Neural cell (in vitro differentiated cells): ENCODE data around the gene COG7. TPM values are rescaled to one million over a fixed set of nuclear protein-coding genes. Genes with fewer than 3 reads are reported as not detected.

Source experiments
- H2AFZ ChIP-seq: fragments of 200-600, 300-800 bp; sonication (generic), shearing (Covaris generic); 2 replicates; pipeline ENCODE4 v1.6.0; 2014; ENCODE audit warnings: low read depth, mild to moderate bottlenecking, antibody characterized with exemption, low read length, moderate library complexity
- H3F3A ChIP-seq: fragments of 200-600 bp; shearing (Covaris generic); 2 replicates; pipeline ENCODE4 v1.6.1; 2016; ENCODE audit warnings: mild to moderate bottlenecking, moderate library complexity, mixed read lengths, antibody characterized with exemption, low read length; ENCODE audit not compliant: insufficient read depth, poor library complexity, severe bottlenecking
- H3K27ac ChIP-seq: fragments of 200-600, 300-800 bp; sonication (generic), shearing (Covaris generic); 2 replicates; pipeline ENCODE4 v1.5.1; 2014; ENCODE audit warnings: mild to moderate bottlenecking, low read length, moderate library complexity
- H3K27me3 ChIP-seq: fragments of 300-800, 200-600 bp; sonication (generic), shearing (Covaris generic); 2 replicates; pipeline ENCODE4 v1.6.0; 2014; ENCODE audit warnings: mild to moderate bottlenecking, low read depth, low read length, moderate library complexity; ENCODE audit not compliant: insufficient read depth
- H3K36me3 ChIP-seq: fragments of 300-800, 200-600 bp; sonication (generic), shearing (Covaris generic); 2 replicates; pipeline ENCODE4 v1.5.1; 2014; ENCODE audit warnings: mild to moderate bottlenecking, antibody characterized with exemption, low read length, moderate library complexity; ENCODE audit not compliant: insufficient read depth
- H3K4me2 ChIP-seq: fragments of 300-800, 200-600 bp; sonication (generic), shearing (Covaris generic); 2 replicates; pipeline ENCODE4 v1.6.0; 2014; ENCODE audit warnings: mild to moderate bottlenecking, low read length
- H3K4me3 ChIP-seq: fragments of 300-800, 200-600 bp; sonication (generic), shearing (Covaris generic); 2 replicates; pipeline ENCODE4 v1.5.1; 2014; ENCODE audit warnings: mild to moderate bottlenecking, low read length, moderate library complexity
- H3K79me2 ChIP-seq: fragments of 200-600 bp; shearing (Covaris generic); replicated peaks from 2 replicates; pipeline ENCODE4 v1.6.0; 2014; ENCODE audit warnings: mild to moderate bottlenecking, low read length, moderate library complexity; ENCODE audit not compliant: insufficient read depth
- H3K9ac ChIP-seq: fragments of 300-800, 200-600 bp; sonication (generic), shearing (Covaris generic); 2 replicates; pipeline ENCODE4 v1.6.1; 2016; ENCODE audit warnings: mild to moderate bottlenecking, low read length, mixed read lengths
- H3K9me2 ChIP-seq: fragments of 200-600 bp; shearing (Covaris generic); 2 replicates; pipeline ENCODE4 v1.6.1; 2016; ENCODE audit warnings: mild to moderate bottlenecking, low read length, mixed read lengths; ENCODE audit not compliant: insufficient read depth
- H3K9me3 ChIP-seq: fragments of 200-600, 300-800 bp; sonication (generic), shearing (Covaris generic); 2 replicates; pipeline ENCODE4 v1.6.1; 2016; ENCODE audit warnings: mild to moderate bottlenecking, mixed run types, low read length, moderate library complexity, mixed read lengths
- H4K20me1 ChIP-seq: fragments of 200-600 bp; shearing (Covaris generic); 2 replicates; pipeline ENCODE4 v1.6.1; 2016; ENCODE audit warnings: mild to moderate bottlenecking, mixed run types; ENCODE audit not compliant: insufficient read depth
- EP300 ChIP-seq: fragments of 450-650 bp; conservative IDR thresholded peaks from 2 replicates; pipeline ENCODE4 v1.6.1; 2014; ENCODE audit warnings: antibody characterized with exemption, mild to moderate bottlenecking, moderate library complexity; ENCODE audit not compliant: poor library complexity, severe bottlenecking
- EZH2 ChIP-seq: fragments of 200-600, 300-800 bp; shearing (Covaris generic), sonication (generic); IDR thresholded peaks from 2 replicates; pipeline ENCODE4 v1.6.1; 2014; ENCODE audit warnings: antibody characterized with exemption, low read length, borderline replicate concordance, mild to moderate bottlenecking; ENCODE audit not compliant: insufficient read depth, poor library complexity, severe bottlenecking
- MXI1 ChIP-seq: fragments of 450-650 bp; conservative IDR thresholded peaks from 2 replicates; pipeline ENCODE4 v1.6.1; 2014; ENCODE audit warnings: antibody characterized with exemption, mild to moderate bottlenecking; ENCODE audit not compliant: poor library complexity, severe bottlenecking
- POLR2AphosphoS5 ChIP-seq: IDR thresholded peaks from 2 replicates; pipeline ENCODE4 v1.6.1; 2012
- RAD21 ChIP-seq: fragments of 450-650 bp; conservative IDR thresholded peaks from 2 replicates; pipeline ENCODE4 v1.6.1; 2014; ENCODE audit warnings: antibody characterized with exemption, mild to moderate bottlenecking, moderate library complexity
- REST ChIP-seq: IDR thresholded peaks from 2 replicates; pipeline ENCODE4 v1.6.1; 2012; ENCODE audit warnings: borderline replicate concordance
- SMC3 ChIP-seq: fragments of 450-650 bp; conservative IDR thresholded peaks from 2 replicates; pipeline ENCODE4 v1.6.1; 2014; ENCODE audit warnings: antibody characterized with exemption, mild to moderate bottlenecking, moderate library complexity; ENCODE audit not compliant: poor library complexity
- TAF1 ChIP-seq: IDR thresholded peaks from 2 replicates; pipeline ENCODE4 v1.6.1; 2012; ENCODE audit warnings: low read depth
- polyA plus RNA-seq: library from polyadenylated mRNA; depleted of rRNA; stranded (reverse); fragments of >200 nt; gene quantifications from 2 replicates; pipeline ENCODE4 v1.2.3, GENCODE V29; 2014
- TF ChIP-seq, protein P1 (sequence below): fragments of 450-650 bp; IDR thresholded peaks from 2 replicates; pipeline ENCODE4 v1.5.1; 2014; ENCODE audit warnings: antibody characterized with exemption, mild to moderate bottlenecking, moderate library complexity; ENCODE audit not compliant: poor library complexity, severe bottlenecking

Gene COG7
- polyA plus RNA-seq, 1 donor from 2014 or later, result 16.2 TPM

DNA sequence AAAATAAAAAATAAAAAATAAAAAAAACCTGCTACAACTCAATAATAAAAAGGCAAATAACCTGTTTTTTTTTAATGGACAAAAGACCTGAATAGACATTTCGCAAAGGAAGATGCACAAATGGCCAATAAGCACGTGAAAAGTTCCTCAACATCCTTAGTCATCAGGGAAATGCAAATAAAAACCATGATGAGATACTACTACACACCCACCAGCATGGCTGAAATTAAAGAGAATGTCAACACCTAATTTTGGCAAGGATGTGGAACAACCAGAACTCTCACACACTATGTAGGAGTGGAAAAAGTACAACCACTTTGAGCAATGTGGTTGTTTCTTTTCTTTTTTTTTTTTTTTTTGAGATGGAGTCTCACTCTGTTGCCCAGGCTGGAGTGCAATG lies 24.6 kb downstream of the COG7 start:
- Histone ChIP-seq H2AFZ (no peak overlapping the region), H3K9ac (no peak overlapping the region), H3K9me2 (no peaks in the 10 kb centered on the region), H4K20me1 (no peaks in the 10 kb centered on the region), H3K9me3 (no peaks in the 10 kb centered on the region), H3K4me2 (no peak overlapping the region), H3K79me2 (no peaks in the 10 kb centered on the region), H3K27ac (no peak overlapping the region), H3F3A (no peaks in the 10 kb centered on the region), H3K4me3 (no peak overlapping the region), H3K27me3 (no peaks in the 10 kb centered on the region), H3K36me3 (no peaks in the 10 kb centered on the region)
- TF ChIP-seq EP300 (no peak), TAF1 (no peak), MXI1 (no peak), EZH2 (no peak), REST (no peak), SMC3 (no peak), POLR2AphosphoS5 (no peak), RAD21 (no peak)
- TF ChIP-seq, protein P1, sequence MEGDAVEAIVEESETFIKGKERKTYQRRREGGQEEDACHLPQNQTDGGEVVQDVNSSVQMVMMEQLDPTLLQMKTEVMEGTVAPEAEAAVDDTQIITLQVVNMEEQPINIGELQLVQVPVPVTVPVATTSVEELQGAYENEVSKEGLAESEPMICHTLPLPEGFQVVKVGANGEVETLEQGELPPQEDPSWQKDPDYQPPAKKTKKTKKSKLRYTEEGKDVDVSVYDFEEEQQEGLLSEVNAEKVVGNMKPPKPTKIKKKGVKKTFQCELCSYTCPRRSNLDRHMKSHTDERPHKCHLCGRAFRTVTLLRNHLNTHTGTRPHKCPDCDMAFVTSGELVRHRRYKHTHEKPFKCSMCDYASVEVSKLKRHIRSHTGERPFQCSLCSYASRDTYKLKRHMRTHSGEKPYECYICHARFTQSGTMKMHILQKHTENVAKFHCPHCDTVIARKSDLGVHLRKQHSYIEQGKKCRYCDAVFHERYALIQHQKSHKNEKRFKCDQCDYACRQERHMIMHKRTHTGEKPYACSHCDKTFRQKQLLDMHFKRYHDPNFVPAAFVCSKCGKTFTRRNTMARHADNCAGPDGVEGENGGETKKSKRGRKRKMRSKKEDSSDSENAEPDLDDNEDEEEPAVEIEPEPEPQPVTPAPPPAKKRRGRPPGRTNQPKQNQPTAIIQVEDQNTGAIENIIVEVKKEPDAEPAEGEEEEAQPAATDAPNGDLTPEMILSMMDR, result no peak

DNA sequence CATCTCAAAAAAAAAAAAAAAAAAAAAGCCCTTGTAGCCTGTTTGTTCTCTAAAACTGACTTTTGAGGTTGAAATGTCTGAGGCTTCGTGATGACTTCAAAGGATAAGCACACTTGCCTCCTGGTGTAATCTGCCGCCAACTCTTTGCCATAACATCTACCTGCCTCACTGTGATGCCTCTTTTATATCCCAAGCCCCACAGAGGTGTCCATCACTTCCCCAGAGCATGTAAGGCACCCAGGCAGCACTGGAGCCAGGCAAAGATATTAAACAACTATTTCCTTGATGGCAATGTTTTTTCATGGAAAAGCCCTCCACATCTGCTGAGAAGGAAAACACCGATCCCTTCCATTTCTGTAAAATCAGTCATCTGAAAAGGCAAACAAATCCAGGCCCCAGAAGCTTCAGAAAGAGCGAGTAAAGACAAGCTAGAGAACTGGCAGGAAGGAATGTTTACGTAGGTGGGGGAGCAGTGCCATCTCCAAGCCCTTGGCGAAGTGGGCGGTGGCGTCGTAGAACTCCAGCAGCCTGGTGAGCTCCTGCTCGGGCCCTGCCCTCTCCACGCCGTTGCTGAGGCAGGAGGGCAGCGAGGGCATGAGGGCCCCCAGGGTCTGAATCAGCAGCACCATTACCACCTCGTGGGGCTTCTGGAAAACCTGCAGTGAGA lies 28.6 kb downstream of the COG7 start:
- H3K9me3 ChIP-seq, result no peaks in the 10 kb centered on the region
- no peaks in the 10 kb centered on the region for H3K36me3 ChIP-seq
- H2AFZ ChIP-seq, result no peak overlapping the region
- H3K27me3 ChIP-seq, result no peaks in the 10 kb centered on the region
- H3K79me2 ChIP-seq, result no peaks in the 10 kb centered on the region
- TF ChIP-seq REST, result no peak
- no peak for TF ChIP-seq TAF1
- no peak for TF ChIP-seq SMC3
- TF ChIP-seq, protein P1, result no peak
- TF ChIP-seq EZH2, result no peak
- TF ChIP-seq MXI1, result no peak
- no peak overlapping the region for H3K27ac ChIP-seq
- no peaks in the 10 kb centered on the region for H3F3A ChIP-seq
- H3K4me3 ChIP-seq, result no peak overlapping the region
- no peak overlapping the region for H3K4me2 ChIP-seq
- H4K20me1 ChIP-seq, result no peaks in the 10 kb centered on the region
- no peaks in the 10 kb centered on the region for H3K9me2 ChIP-seq
- H3K9ac ChIP-seq, result no peak overlapping the region
